Measurements from ENCODE around the gene SOSTDC1.
A peak's percentile ranks its signal among the peaks of the same experiment; 100 is the strongest.
"Not testable (repeated sequence)": the region's sequence is repeated elsewhere in the genome, so short reads cannot be mapped to it uniquely, and the experiment has no call there.

SOSTDC1 gene

GRCh38 chr7:16463520-16463919 lies 2.0 kb downstream of the SOSTDC1 start:
- DNase-seq (ENCODE audit: low read depth in 1 of 2, low spot score in 1 of 2), result no peak

- no peak for DNase-seq (ENCODE audit: low read depth in 1 of 2, low spot score in 1 of 2)
Observed at GRCh38 chr7:16462431-16462889, 3.1 kb downstream of the SOSTDC1 start.

GRCh38 chr7:16460789-16461493 lies 4.6 kb downstream of the SOSTDC1 start:
- no peak for DNase-seq (ENCODE audit: low read depth in 1 of 2, low spot score in 1 of 2)

GRCh38 chr7:16456303-16456702 lies 9.2 kb downstream of the SOSTDC1 start:
- DNase-seq (ENCODE audit: low read depth in 1 of 2, low spot score in 1 of 2), result not testable (repeated sequence)

GRCh38 chr7:16455591-16455990 lies 9.9 kb downstream of the SOSTDC1 start:
- no peak for DNase-seq (ENCODE audit: low read depth in 1 of 2, low spot score in 1 of 2)

GRCh38 chr7:16450366-16450765 lies 15.2 kb downstream of the SOSTDC1 start:
- DNase-seq (ENCODE audit: low read depth in 1 of 2, low spot score in 1 of 2), result no peak

DNA sequence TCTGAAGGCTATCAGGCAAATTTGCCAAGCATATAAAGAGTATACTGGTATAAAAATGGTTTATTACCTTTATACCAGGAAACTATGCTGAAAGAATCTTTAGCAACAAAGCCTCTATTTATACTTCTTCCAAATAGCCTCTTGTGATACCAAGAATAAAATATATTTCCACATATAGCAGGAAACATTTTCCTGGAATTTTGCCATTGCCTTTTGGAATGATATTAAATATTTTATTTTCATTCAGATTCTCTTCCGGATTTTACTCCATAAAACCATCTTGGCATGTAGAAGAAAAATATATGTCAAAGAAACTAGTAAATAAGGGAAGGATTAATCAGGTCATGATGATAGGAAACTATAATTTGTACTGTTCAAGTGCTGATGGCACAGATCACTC lies 17.7 kb downstream of the SOSTDC1 start:
- no peak for DNase-seq (ENCODE audit: low read depth in 1 of 2, low spot score in 1 of 2)

DNA sequence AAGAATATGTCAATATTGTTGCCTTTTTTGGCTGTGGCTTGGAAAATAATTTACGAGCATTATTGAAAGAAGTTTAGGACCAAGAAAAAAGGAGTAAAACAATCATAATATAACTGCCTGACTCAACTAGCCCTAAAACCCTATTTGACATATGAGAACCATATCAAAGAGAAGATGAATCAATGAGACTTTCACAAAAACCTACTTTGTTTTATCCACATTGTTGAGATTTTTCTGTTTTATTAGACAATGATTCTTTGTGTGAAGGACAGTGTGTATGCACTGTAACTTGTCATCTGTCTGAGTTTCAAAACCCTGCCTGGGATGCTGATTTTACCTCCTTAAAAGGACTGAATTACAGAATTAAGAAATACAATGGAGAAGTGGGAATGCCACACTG lies 19.0 kb downstream of the SOSTDC1 start:
- DNase-seq (ENCODE audit: low read depth in 1 of 2, low spot score in 1 of 2), result no peak

DNA sequence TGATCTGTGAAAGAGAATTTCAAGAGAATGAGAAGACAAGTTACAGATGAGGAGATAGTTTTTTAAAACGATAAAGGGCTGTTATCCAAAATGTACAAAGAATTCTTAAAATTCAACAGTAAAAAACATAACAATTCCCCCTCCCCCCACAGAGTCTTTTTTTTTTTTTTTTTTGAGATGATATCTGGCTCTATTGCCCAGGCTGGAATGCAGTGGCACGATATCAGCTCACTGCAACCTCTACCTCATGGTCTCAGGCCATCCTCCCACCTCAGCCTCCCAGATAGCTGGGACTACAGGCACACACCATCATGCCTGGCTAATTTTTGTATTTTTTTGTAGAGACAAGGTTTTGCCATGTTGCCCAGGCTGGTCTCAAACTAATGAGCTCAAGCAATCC lies 21.7 kb downstream of the SOSTDC1 start:
- not testable (repeated sequence) for DNase-seq (ENCODE audit: low read depth in 1 of 2, low spot score in 1 of 2)

- no peak for DNase-seq (ENCODE audit: low read depth in 1 of 2, low spot score in 1 of 2)
Observed at GRCh38 chr7:16438988-16439387, 26.6 kb downstream of the SOSTDC1 start.

GRCh38 chr7:16436306-16436705 lies 29.2 kb downstream of the SOSTDC1 start:
- DNase-seq (ENCODE audit: low read depth in 1 of 2, low spot score in 1 of 2), result no peak

GRCh38 chr7:16433568-16434122 lies 31.9 kb downstream of the SOSTDC1 start:
- DNase-seq (ENCODE audit: low read depth in 1 of 2, low spot score in 1 of 2), result no peak

DNA sequence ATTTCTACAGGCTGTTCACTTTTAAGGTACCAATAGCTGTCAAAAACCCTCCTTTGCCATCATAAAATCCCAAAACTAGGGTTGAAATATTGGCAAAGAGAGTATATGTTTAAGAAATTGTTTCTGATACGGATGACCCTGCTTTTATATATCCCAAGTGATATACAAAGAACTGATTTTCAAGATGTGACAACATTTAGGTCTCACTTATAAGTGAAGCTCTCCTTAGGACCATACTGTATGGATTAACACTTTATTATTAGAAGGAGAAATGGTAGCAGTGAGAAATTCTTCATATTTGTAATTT lies 33.2 kb downstream of the SOSTDC1 start:
- DNase-seq (ENCODE audit: low read depth in 1 of 2, low spot score in 1 of 2), result no peak

- no peak for DNase-seq (ENCODE audit: low read depth in 1 of 2, low spot score in 1 of 2)
Observed at GRCh38 chr7:16431646-16432424, 33.7 kb downstream of the SOSTDC1 start.

GRCh38 chr7:16430133-16430532 lies 35.4 kb downstream of the SOSTDC1 start:
- DNase-seq (ENCODE audit: low read depth in 1 of 2, low spot score in 1 of 2), result no peak

- no peak for DNase-seq (ENCODE audit: low read depth in 1 of 2, low spot score in 1 of 2)
Observed at GRCh38 chr7:16428672-16429071, 36.9 kb downstream of the SOSTDC1 start.

GRCh38 chr7:16428182-16428581 lies 37.4 kb downstream of the SOSTDC1 start:
- DNase-seq (ENCODE audit: low read depth in 1 of 2, low spot score in 1 of 2), result no peak

- DNase-seq (ENCODE audit: low read depth in 1 of 2, low spot score in 1 of 2), result no peak
Observed at GRCh38 chr7:16423761-16424160, 41.8 kb downstream of the SOSTDC1 start.

GRCh38 chr7:16422917-16423316 lies 42.6 kb downstream of the SOSTDC1 start:
- DNase-seq (ENCODE audit: low read depth in 1 of 2, low spot score in 1 of 2), result no peak

GRCh38 chr7:16422103-16422435 lies 43.5 kb downstream of the SOSTDC1 start:
- no peak for DNase-seq (ENCODE audit: low read depth in 1 of 2, low spot score in 1 of 2)

GRCh38 chr7:16421333-16422102 lies 44.0 kb downstream of the SOSTDC1 start, which contains the start of gene CRPPA:
Gene CRPPA, minus strand, starts transcription at chr7:16421538. Its CDS starts 216 bp downstream, at chr7:16421322.
- peak in 1 of 2 donors; percentile 19 for DNase-seq (ENCODE audit: low read depth in 1 of 2, low spot score in 1 of 2)

All from activated T-helper 1 cell treated with anti-CD3 and anti-CD28 coated beads, Interleukin-2, amount 50 U/mL, for 16 hours (primary cell).